Measurements from ENCODE around the gene GATAD2A. TPM values are rescaled to one million over a fixed set of nuclear protein-coding genes. Genes with fewer than 3 reads are reported as not detected.
"Not testable (repeated sequence)": the region's sequence is repeated elsewhere in the genome, so short reads cannot be mapped to it uniquely, and the experiment has no call there.

The GATAD2A gene
- total RNA-seq, 1 donor from 2014 or later, result 118 TPM

DNA sequence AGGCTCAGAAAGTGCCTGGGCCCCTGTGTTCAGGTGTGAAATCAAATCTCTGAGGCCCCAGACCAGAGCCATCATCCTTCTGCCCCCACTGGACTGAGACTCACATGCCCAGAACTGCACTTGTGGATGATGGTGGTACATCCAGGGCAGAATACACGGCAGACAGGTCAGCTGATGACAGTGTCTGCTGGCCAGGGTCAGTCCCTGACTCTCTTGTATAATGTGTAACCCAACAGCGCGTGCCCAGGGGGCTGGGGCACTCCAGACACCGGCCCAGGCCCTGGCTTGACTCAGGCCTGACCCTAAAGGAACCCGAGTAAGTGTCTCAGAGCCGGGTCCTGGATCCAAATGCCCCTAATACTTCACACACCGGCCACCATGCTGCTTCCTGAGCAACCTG is 37.4 kb upstream of the GATAD2A start:
- TF ChIP-seq, protein P1, sequence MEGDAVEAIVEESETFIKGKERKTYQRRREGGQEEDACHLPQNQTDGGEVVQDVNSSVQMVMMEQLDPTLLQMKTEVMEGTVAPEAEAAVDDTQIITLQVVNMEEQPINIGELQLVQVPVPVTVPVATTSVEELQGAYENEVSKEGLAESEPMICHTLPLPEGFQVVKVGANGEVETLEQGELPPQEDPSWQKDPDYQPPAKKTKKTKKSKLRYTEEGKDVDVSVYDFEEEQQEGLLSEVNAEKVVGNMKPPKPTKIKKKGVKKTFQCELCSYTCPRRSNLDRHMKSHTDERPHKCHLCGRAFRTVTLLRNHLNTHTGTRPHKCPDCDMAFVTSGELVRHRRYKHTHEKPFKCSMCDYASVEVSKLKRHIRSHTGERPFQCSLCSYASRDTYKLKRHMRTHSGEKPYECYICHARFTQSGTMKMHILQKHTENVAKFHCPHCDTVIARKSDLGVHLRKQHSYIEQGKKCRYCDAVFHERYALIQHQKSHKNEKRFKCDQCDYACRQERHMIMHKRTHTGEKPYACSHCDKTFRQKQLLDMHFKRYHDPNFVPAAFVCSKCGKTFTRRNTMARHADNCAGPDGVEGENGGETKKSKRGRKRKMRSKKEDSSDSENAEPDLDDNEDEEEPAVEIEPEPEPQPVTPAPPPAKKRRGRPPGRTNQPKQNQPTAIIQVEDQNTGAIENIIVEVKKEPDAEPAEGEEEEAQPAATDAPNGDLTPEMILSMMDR (conservative IDR thresholded peaks at IDR 0.05; ENCODE audit: low read depth, low read length), result no peak
- H3K4me3 ChIP-seq (ENCODE audit: low read depth, low read length), result no peak overlapping the region
- DNase-seq (ENCODE audit: low read depth), result no peak

DNA sequence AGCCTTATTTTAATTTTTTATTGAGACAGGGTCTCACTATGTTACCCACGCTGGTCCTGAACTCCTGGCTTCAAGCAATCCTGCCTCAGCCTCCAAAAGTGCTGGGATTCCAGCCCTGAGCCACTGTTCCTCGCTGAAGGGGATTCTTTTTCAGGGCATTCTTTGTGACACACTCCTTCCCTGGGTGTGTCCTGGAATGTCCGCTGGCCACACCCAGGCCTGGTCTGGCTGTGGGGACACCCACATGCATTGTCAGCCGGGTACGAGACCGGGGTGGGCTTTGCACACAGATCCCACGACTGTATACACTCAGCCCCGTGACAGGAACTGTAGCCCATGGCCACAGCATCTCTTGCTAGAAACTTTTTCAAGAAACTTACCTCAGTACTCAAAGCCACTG is 34.4 kb upstream of the GATAD2A start:
- DNase-seq (ENCODE audit: low read depth), result no peak
- TF ChIP-seq, protein P1 (conservative IDR thresholded peaks at IDR 0.05; ENCODE audit: low read depth, low read length), result no peak
- H3K4me3 ChIP-seq (ENCODE audit: low read depth, low read length), result no peak overlapping the region

DNA sequence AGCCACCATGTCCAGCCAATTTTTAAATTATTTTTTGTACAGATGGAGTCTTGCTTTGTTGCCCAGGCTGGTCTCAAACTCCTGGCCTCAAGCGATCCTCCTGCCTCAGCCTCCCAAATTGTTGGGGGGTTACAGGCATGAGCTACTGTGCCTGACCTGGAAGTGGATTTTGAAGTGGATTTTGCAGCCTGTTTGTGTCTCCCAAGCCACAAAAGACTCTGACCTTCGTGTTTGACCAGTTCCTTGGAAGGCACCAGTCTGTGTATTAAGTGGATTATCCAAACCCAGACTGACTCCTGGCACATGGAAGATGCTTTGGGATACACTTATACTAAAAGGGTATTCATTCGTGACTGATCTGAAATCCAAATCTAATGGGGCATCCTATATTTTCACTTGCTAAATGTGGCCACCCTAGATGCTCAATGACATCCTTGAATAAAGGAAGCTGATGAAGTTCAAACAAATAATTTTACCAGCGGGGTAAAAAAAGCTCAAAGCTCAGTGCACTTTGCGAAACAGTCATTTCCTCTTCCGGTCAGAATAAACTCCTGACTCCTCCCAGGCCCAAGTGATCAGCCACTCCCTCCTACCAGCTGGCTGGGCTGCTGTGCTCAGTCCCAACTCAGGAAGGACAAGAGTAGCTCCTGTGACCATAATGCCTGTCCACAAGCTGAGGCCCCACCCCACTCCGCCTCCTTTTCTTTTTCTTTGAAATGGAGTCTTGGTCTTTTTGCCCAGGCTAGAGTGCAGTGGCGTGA is 32.6 kb upstream of the GATAD2A start:
- TF ChIP-seq, protein P1 (conservative IDR thresholded peaks at IDR 0.05; ENCODE audit: low read depth, low read length), result no peak
- DNase-seq (ENCODE audit: low read depth), result no peak
- H3K4me3 ChIP-seq (ENCODE audit: low read depth, low read length), result no peak overlapping the region

DNA sequence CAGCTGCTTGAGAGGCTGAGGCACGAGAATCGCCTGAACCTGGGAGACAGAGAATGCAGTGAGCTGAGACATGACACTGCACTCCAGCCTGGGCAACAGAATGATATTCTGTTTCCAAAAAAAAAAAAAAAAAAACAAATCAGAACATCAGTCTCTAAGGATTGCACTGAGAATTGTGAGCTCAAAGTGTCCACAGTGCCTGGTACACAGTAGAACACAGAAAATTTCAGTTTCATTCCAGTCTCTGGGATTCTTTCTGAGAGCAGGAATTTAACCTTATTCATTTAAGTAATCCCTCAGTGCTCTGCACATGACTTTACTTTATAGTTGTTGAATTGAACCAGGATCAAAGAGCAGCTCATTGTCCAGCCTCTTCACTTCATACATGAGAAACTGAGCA is 25.9 kb upstream of the GATAD2A start:
- H3K4me3 ChIP-seq (ENCODE audit: low read depth, low read length), result no peak overlapping the region
- TF ChIP-seq, protein P1 (conservative IDR thresholded peaks at IDR 0.05; ENCODE audit: low read depth, low read length), result no peak
- DNase-seq (ENCODE audit: low read depth), result no peak

DNA sequence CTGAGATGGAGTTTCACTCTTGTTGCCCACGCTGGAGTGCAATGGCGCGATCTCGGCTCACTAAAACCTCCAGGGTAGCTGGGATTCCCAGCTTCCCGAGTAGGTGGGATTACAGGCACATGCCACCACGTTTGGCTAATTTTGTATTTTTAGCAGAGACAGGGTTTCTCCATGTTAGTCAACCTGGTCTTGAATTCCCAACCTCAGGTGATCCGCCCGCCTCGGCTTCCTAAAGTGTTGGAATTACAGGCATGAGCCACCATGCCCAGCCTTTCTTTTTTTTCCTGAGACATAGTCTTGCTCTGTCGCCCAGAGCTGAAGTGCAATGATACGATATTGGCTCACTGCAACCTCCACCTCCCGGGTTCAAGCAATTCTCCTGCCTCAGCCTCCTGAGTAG is 25.2 kb upstream of the GATAD2A start:
- H3K4me3 ChIP-seq (ENCODE audit: low read depth, low read length); DNase-seq (ENCODE audit: low read depth): not testable (repeated sequence)

DNA sequence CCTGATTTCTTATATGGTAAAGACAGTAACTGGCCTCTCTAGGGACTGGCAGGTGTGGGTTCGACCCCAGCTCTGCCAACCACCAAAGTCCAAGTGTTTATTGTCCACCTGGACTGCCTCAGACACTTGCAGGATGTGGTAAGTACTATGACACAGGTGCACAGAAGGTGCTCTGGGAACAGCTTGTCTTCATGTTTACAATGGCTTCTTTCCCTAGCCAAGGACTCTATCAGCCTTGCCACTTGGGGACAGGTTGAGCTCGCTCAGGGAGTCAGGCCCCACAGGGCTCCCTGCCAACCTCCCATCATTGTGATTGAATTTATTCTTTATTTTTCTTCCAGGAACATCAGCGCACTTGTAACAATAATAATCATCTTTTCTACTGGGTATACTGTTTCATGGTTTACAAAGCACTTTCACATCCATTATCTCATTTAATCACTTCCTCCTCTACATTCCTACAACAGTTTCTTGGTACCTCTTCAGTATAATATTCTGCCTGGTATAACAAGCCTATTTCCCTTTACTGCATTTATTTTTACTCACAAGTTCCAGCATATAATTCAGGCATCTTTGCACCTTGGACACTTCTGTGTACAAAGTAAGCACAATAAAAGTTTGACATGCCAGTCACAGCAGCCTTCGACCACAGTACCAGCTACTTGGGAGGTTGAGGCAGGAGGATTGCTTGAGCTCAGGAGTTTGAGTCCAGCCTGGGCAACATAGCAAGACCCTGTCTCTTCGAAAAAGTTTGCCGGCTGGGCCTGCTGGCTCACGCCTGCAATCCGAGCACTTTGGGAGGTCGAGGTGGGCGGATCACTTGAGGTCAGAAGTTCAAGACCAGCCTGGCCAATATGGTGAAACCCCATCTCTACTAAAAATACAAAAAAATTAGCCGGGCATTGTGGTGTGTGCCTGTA is 24.2 kb upstream of the GATAD2A start:
- TF ChIP-seq, protein P1 (conservative IDR thresholded peaks at IDR 0.05; ENCODE audit: low read depth, low read length), result no peak
- no peak for DNase-seq (ENCODE audit: low read depth)
- H3K4me3 ChIP-seq (ENCODE audit: low read depth, low read length), result no peak overlapping the region

DNA sequence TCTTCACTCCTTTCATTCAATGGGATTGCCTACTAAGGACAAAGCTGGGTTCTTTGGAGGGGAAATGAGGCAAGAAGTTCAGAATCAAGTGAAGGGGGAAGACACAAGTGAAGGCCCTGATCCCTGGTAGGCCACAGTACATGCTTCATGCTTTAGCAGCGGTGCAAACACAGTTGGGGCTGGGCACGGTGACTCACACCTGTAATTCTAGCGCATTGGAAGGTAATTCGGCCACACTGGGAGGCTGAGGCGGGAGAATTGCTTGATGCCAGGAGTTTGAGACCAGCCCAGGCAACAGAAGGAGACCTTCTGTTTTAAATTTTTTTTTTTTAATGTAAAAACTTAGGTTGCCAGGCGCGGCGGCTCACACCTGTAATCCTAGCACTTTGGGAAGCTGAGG is 23.4 kb upstream of the GATAD2A start:
- DNase-seq (ENCODE audit: low read depth), result no peak
- TF ChIP-seq, protein P1 (conservative IDR thresholded peaks at IDR 0.05; ENCODE audit: low read depth, low read length), result no peak
- H3K4me3 ChIP-seq (ENCODE audit: low read depth, low read length), result no peak overlapping the region
